H9 (cell line): ENCODE results near the gene SDF2. TPM values are rescaled to one million over a fixed set of nuclear protein-coding genes. Genes with fewer than 3 reads are reported as not detected.

ENCODE experiments used
- DNase-seq: peaks from one replicate; pipeline ENCODE4 v3.0.0-alpha.2; 2017
- H2AFZ ChIP-seq: one replicate; pipeline ENCODE4 v1.6.1; 2013; ENCODE audit warnings: mild to moderate bottlenecking, low read length, control low read depth, moderate library complexity
- H2AK5ac ChIP-seq: 2 replicates; pipeline ENCODE4 v1.6.1; 2013; ENCODE audit warnings: low read length, control low read depth, mixed read lengths; ENCODE audit not compliant: insufficient read length
- H2BK120ac ChIP-seq: one replicate; pipeline ENCODE4 v1.6.1; 2013; ENCODE audit warnings: low read depth, mild to moderate bottlenecking, low read length, control low read depth, inconsistent platforms; ENCODE audit not compliant: poor library complexity, severe bottlenecking
- H2BK12ac ChIP-seq: 2 replicates; pipeline ENCODE4 v1.6.1; 2013; ENCODE audit warnings: low read length, control low read depth, mixed read lengths, low read depth; ENCODE audit not compliant: insufficient read length
- H2BK15ac ChIP-seq: 2 replicates; pipeline ENCODE4 v1.6.1; 2013; ENCODE audit warnings: low read depth, low read length, control low read depth
- H2BK20ac ChIP-seq: one replicate; pipeline ENCODE4 v1.6.1; 2013; ENCODE audit warnings: low read depth, mild to moderate bottlenecking, low read length, control low read depth, inconsistent platforms; ENCODE audit not compliant: poor library complexity, severe bottlenecking
- H2BK5ac ChIP-seq: 2 replicates; pipeline ENCODE4 v1.6.1; 2013; ENCODE audit warnings: low read length, control low read depth, mixed read lengths; ENCODE audit not compliant: insufficient read length
- H3K14ac ChIP-seq: 2 replicates; pipeline ENCODE4 v1.6.1; 2013; ENCODE audit warnings: low read length, control low read depth; ENCODE audit not compliant: insufficient read depth
- H3K18ac ChIP-seq: 2 replicates; pipeline ENCODE4 v1.6.1; 2013; ENCODE audit warnings: low read depth, mild to moderate bottlenecking, mixed read lengths, low read length, control low read depth; ENCODE audit not compliant: insufficient read length
- H3K23ac ChIP-seq: 2 replicates; pipeline ENCODE4 v1.6.1; 2013; ENCODE audit warnings: low read length, control low read depth, mixed read lengths, low read depth; ENCODE audit not compliant: insufficient read length
- H3K23me2 ChIP-seq: 2 replicates; pipeline ENCODE4 v1.6.1; 2013; ENCODE audit warnings: low read depth, mild to moderate bottlenecking, mixed read lengths, low read length, control low read depth; ENCODE audit not compliant: insufficient read length, poor library complexity, severe bottlenecking
- H3K27ac ChIP-seq: 2 replicates; pipeline ENCODE4 v1.5.1; 2013; ENCODE audit warnings: low read length, control low read depth, mixed read lengths, low read depth; ENCODE audit not compliant: insufficient read length
- H3K27me3 ChIP-seq: 2 replicates; pipeline ENCODE4 v1.6.1; 2013; ENCODE audit warnings: low read length, control low read depth, inconsistent platforms; ENCODE audit not compliant: insufficient read depth
- H3K4ac ChIP-seq: 2 replicates; pipeline ENCODE4 v1.6.1; 2013; ENCODE audit warnings: low read depth, mild to moderate bottlenecking, control low read depth, inconsistent platforms, low read length, moderate library complexity
- H3K4me1 ChIP-seq: 2 replicates; pipeline ENCODE4 v1.6.1; 2013; ENCODE audit warnings: low read length, control low read depth, inconsistent platforms; ENCODE audit not compliant: insufficient read depth
- H3K4me2 ChIP-seq: 2 replicates; pipeline ENCODE4 v1.6.1; 2013; ENCODE audit warnings: low read length, control low read depth, mixed read lengths; ENCODE audit not compliant: insufficient read length, insufficient read depth
- H3K56ac ChIP-seq: 2 replicates; pipeline ENCODE4 v1.6.1; 2013; ENCODE audit warnings: low read depth, mild to moderate bottlenecking, mixed read lengths, low read length, control low read depth; ENCODE audit not compliant: insufficient read length
- H3K79me1 ChIP-seq: 2 replicates; pipeline ENCODE4 v1.6.1; 2013; ENCODE audit warnings: low read depth, mild to moderate bottlenecking, moderate library complexity, low read length, control low read depth, inconsistent platforms; ENCODE audit not compliant: insufficient read depth, poor library complexity, severe bottlenecking
- H3K79me2 ChIP-seq: 2 replicates; pipeline ENCODE4 v1.6.1; 2013; ENCODE audit warnings: low read length, control low read depth, inconsistent platforms; ENCODE audit not compliant: insufficient read depth
- H3K9ac ChIP-seq: 2 replicates; pipeline ENCODE4 v1.6.1; 2013; ENCODE audit warnings: low read length, control low read depth, mixed read lengths; ENCODE audit not compliant: insufficient read length; ENCODE audit errors: extremely low read depth
- H3K9me3 ChIP-seq: one replicate; pipeline ENCODE4 v1.6.1; 2013; ENCODE audit warnings: low read depth, low read length, inconsistent platforms; ENCODE audit not compliant: control insufficient read depth
- H3T11ph ChIP-seq: one replicate; pipeline ENCODE4 v1.6.1; 2013; ENCODE audit warnings: mild to moderate bottlenecking, low read length, control low read depth, inconsistent platforms
- H4K20me1 ChIP-seq: one replicate; pipeline ENCODE4 v1.6.1; 2013; ENCODE audit not compliant: control insufficient read depth, insufficient read length, insufficient read depth
- H4K5ac ChIP-seq: 2 replicates; pipeline ENCODE4 v1.6.1; 2013; ENCODE audit warnings: low read depth, mild to moderate bottlenecking, mixed read lengths, low read length, control low read depth; ENCODE audit not compliant: insufficient read length
- H4K8ac ChIP-seq: replicated peaks from 2 replicates; pipeline ENCODE4 v1.6.1; 2013; ENCODE audit warnings: low read length, control low read depth, mixed read lengths, low read depth; ENCODE audit not compliant: insufficient read length
- H4K91ac ChIP-seq: 2 replicates; pipeline ENCODE4 v1.6.1; 2013; ENCODE audit warnings: low read depth, mild to moderate bottlenecking, moderate library complexity, mixed read lengths, low read length, control low read depth; ENCODE audit not compliant: insufficient read length
- H3K27ac Mint-ChIP-seq, 3 experiments: 2 replicates in 2 of 3; 3 replicates in 1 of 3; pipeline ENCODE4 v1.8.0; 2020 to 2021; ENCODE audit warnings: mixed read lengths in 3 of 3, mild to moderate bottlenecking in 1 of 3, moderate library complexity in 1 of 3
- H3K27me3 Mint-ChIP-seq: 2 replicates; pipeline ENCODE4 v1.8.0; 2021; ENCODE audit warnings: low read depth, mild to moderate bottlenecking, moderate library complexity, mixed read lengths
- H3K36me3 Mint-ChIP-seq, 3 experiments: 2 replicates in 2 of 3; 3 replicates in 1 of 3; pipeline ENCODE4 v1.8.0; 2020 to 2021; ENCODE audit warnings: low read depth in 3 of 3, mixed read lengths in 3 of 3; ENCODE audit not compliant: insufficient read depth in 1 of 3
- H3K4me1 Mint-ChIP-seq, 2 experiments: 2 replicates each; pipeline ENCODE4 v1.8.0; 2020; ENCODE audit warnings: mixed read lengths in 2 of 2
- H3K4me3 Mint-ChIP-seq, 2 experiments: 2 replicates in 1 of 2; 3 replicates in 1 of 2; pipeline ENCODE4 v1.8.0; 2020 to 2021; ENCODE audit warnings: mild to moderate bottlenecking in 2 of 2, mixed read lengths in 2 of 2, moderate library complexity in 1 of 2
- H3K9me3 Mint-ChIP-seq, 2 experiments: 2 replicates in 1 of 2; 3 replicates in 1 of 2; pipeline ENCODE4 v1.8.0; 2020; ENCODE audit warnings: mild to moderate bottlenecking in 2 of 2, mixed read lengths in 2 of 2, moderate library complexity in 1 of 2
- WGBS: extraction: QIAGEN DNeasy Blood & Tissue Kit; methylation state at CpG from one replicate; pipeline ENCODE4 v1.1.7; 2013; ENCODE audit warnings: missing lambda C conversion rate, low lambda C conversion rate, mixed read lengths; ENCODE audit not compliant: insufficient read length; ENCODE audit errors: extremely low coverage; 5-methylcytosine and 5-hydroxymethylcytosine counted together
- total RNA-seq: library from RNA; stranded (reverse); gene quantifications from 2 replicates; pipeline ENCODE4 v1.2.1, GENCODE V29; 2021
- TF ChIP-seq, protein P1 (sequence below): fragments of 200-600 bp; sonication (generic); conservative IDR thresholded peaks from 3 replicates; pipeline ENCODE4 v1.8.0; 2021; ENCODE audit warnings: antibody characterized with exemption, mild to moderate bottlenecking

The SDF2 gene
- total RNA-seq, 1 experiment from 2014 or later = 40.2 TPM

GRCh38 chr17:28598389-28598788, 63.3 kb downstream of the SDF2 start:
- TF ChIP-seq, protein P1, sequence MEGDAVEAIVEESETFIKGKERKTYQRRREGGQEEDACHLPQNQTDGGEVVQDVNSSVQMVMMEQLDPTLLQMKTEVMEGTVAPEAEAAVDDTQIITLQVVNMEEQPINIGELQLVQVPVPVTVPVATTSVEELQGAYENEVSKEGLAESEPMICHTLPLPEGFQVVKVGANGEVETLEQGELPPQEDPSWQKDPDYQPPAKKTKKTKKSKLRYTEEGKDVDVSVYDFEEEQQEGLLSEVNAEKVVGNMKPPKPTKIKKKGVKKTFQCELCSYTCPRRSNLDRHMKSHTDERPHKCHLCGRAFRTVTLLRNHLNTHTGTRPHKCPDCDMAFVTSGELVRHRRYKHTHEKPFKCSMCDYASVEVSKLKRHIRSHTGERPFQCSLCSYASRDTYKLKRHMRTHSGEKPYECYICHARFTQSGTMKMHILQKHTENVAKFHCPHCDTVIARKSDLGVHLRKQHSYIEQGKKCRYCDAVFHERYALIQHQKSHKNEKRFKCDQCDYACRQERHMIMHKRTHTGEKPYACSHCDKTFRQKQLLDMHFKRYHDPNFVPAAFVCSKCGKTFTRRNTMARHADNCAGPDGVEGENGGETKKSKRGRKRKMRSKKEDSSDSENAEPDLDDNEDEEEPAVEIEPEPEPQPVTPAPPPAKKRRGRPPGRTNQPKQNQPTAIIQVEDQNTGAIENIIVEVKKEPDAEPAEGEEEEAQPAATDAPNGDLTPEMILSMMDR = no peak
- Histone ChIP-seq H2BK12ac (no peak overlapping the region), H3K9me3 (no peaks in the 10 kb centered on the region), H3K79me1 (no peaks in the 10 kb centered on the region), H3T11ph (no peak overlapping the region), H2BK120ac (no peak overlapping the region), H3K4me2 (peak overlapping the region; percentile 74), H3K79me2 (no peaks in the 10 kb centered on the region; the same call in 1 of the 2 replicates), H2AK5ac (no peak overlapping the region), H3K27me3 (no peaks in the 10 kb centered on the region), H4K5ac (no peak overlapping the region), H3K23ac (no peak overlapping the region), H4K91ac (no peak overlapping the region), H2BK15ac (no peak overlapping the region), H3K4ac (no peak overlapping the region), H3K9ac (peak overlapping the region; percentile 84), H2BK20ac (no peak overlapping the region), H3K4me1 (no peaks in the 10 kb centered on the region), H3K14ac (peak overlapping the region; percentile 79), H3K23me2 (peaks cover 12% of the 10 kb centered on the region), H3K27ac (no peak overlapping the region), H4K8ac (no peak overlapping the region), H2AFZ (no peak overlapping the region), H4K20me1 (no peaks in the 10 kb centered on the region), H3K18ac (no peak overlapping the region), H2BK5ac (no peak overlapping the region), H3K56ac (no peak overlapping the region)
- peak overlapping the region; percentile 94 to 97 for H3K4me3 Mint-ChIP-seq
- peaks cover 16 to 17% of the 10 kb centered on the region in 2 experiments for H3K4me1 Mint-ChIP-seq
- H3K36me3 Mint-ChIP-seq = peaks cover 6 to 23% (median 22%) of the 10 kb centered on the region in 3 experiments; a peak in 6 of 7 replicates
- WGBS = no CpG with 5 or more reads among the region's 17 CpGs
- no peak for DNase-seq
- no peaks in the 10 kb centered on the region for H3K27me3 Mint-ChIP-seq
- peak overlapping the region; percentile 98 to 99 (median 99) for H3K27ac Mint-ChIP-seq
- no peaks in the 10 kb centered on the region; a peak in 1 of 5 replicates for H3K9me3 Mint-ChIP-seq

Other genes starting within 250 kb of the SDF2 start
- not detected in 2 replicates for gene SLC13A2, start 188.3 kb downstream of the SDF2 start, total RNA-seq
- not detected in 2 replicates for gene FOXN1, start 155.6 kb downstream of the SDF2 start, total RNA-seq
- gene UNC119, start 109.3 kb downstream of the SDF2 start, total RNA-seq = 36.9 and 38.3 TPM in 2 replicates
- gene PIGS, start 90.4 kb downstream of the SDF2 start, total RNA-seq = 40.3 and 45.8 TPM in 2 replicates
- 53.2 and 58.0 TPM in 2 replicates for gene ALDOC, start 85.0 kb downstream of the SDF2 start, total RNA-seq
- gene SPAG5, start 62.9 kb downstream of the SDF2 start, total RNA-seq = 114 and 122 TPM in 2 replicates
- gene RSKR, start 47.7 kb downstream of the SDF2 start, total RNA-seq = 25.2 and 25.8 TPM in 2 replicates
- 137 and 142 TPM in 2 replicates for gene BLTP2, start 16.7 kb downstream of the SDF2 start, total RNA-seq
- 78.5 and 85.8 TPM in 2 replicates for gene SUPT6H, start 299 bp upstream of the SDF2 start, total RNA-seq
- gene PROCA1, start 50.0 kb upstream of the SDF2 start, total RNA-seq = 14.2 and 15.0 TPM in 2 replicates
- 189 and 190 TPM in 2 replicates for gene RAB34, start 56.0 kb upstream of the SDF2 start, total RNA-seq
- gene RPL23A, start 58.1 kb upstream of the SDF2 start, total RNA-seq = 2,008 and 2,053 TPM in 2 replicates
- gene TLCD1, start 64.3 kb upstream of the SDF2 start, total RNA-seq = 46.4 and 50.7 TPM in 2 replicates
- gene NEK8, start 66.9 kb upstream of the SDF2 start, total RNA-seq = 16.6 and 18.8 TPM in 2 replicates
- 227 and 237 TPM in 2 replicates for gene TRAF4, start 82.1 kb upstream of the SDF2 start, total RNA-seq
- 76.1 and 77.1 TPM in 2 replicates for gene FAM222B, start 180.9 kb upstream of the SDF2 start, total RNA-seq
- 61.7 and 67.8 TPM in 2 replicates for gene ERAL1, start 193.1 kb upstream of the SDF2 start, total RNA-seq
- 173 and 185 TPM in 2 replicates for gene FLOT2, start 235.8 kb upstream of the SDF2 start, total RNA-seq
- 28.6 and 29.6 TPM in 2 replicates for gene DHRS13, start 241.2 kb upstream of the SDF2 start, total RNA-seq